Breast epithelium (tissue), 4 donors: Measurements from ENCODE around the gene PIAS3. TPM values are rescaled to one million over a fixed set of nuclear protein-coding genes. Genes with fewer than 3 reads are reported as not detected.
A peak's percentile ranks its signal among the peaks of the same experiment; 100 is the strongest.

Source experiments
- DNase-seq, 2 donors: peaks; one replicate each; pipeline ENCODE4 v3.0.0-alpha.2; 2019; ENCODE audit warnings: low spot score in 2 of 2
- H3K27ac ChIP-seq, 2 donors: fragments of 200-600 bp; sonication (generic) in 1 of 2; one replicate each; pipeline ENCODE4 v1.5.1; 2016 to 2019; ENCODE audit warnings: mild to moderate bottlenecking in 1 of 2
- H3K27me3 ChIP-seq, 2 donors: fragments of 200-600 bp; sonication (generic) in 1 of 2; one replicate each; pipeline versions ENCODE4 v1.5.1 to v1.6.0; 2017 to 2019; ENCODE audit warnings: control low read depth in 1 of 2, mild to moderate bottlenecking in 1 of 2
- H3K36me3 ChIP-seq: fragments of 200-600 bp; one replicate; pipeline ENCODE4 v1.5.1; 2019
- H3K4me1 ChIP-seq, 2 donors: fragments of 200-600 bp; sonication (generic); one replicate each; pipeline ENCODE4 v1.5.1; 2016 to 2019; ENCODE audit warnings: control low read depth in 1 of 2
- H3K4me3 ChIP-seq, 3 donors: fragments of 200-600 bp; sonication (generic); 1 replicate in 2 of 3; 2 replicates in 1 of 3; pipeline ENCODE4 v1.5.1; 2016 to 2019; ENCODE audit warnings: mild to moderate bottlenecking in 3 of 3, moderate library complexity in 2 of 3
- H3K9me3 ChIP-seq, 2 donors: fragments of 200-600 bp; sonication (generic) in 1 of 2; one replicate each; pipeline ENCODE4 v1.5.1; 2016 to 2019; ENCODE audit warnings: control low read depth in 1 of 2
- POLR2A ChIP-seq: fragments of 450-650 bp; IDR thresholded peaks from one replicate; pipeline ENCODE4 v1.6.1; 2016; ENCODE audit warnings: antibody characterized with exemption, mild to moderate bottlenecking, moderate library complexity
- POLR2AphosphoS5 ChIP-seq, 3 donors: sonication (generic); formaldehyde crosslinking; IDR thresholded peaks; one replicate each; pipeline ENCODE4 v1.6.1; 2017; ENCODE audit warnings: antibody characterized with exemption in 3 of 3
- intact Hi-C: fragments of 100-400 bp; cut with DNase I; formaldehyde crosslinking; loops from one replicate; pipeline ENCODE4 v1.15.1; 2023; ENCODE audit warnings: low total_unique reads
- total RNA-seq, 3 donors: library from RNA; depleted of rRNA; stranded (reverse); fragments of >200 nt; gene quantifications; one replicate each; pipeline ENCODE4 v1.1.0, GENCODE V29; 2016
- TF ChIP-seq, protein P1 (sequence below), 3 donors: fragments of 450-650 bp; IDR thresholded peaks; one replicate each; pipeline ENCODE4 v1.5.1; 2016 to 2017; ENCODE audit warnings: antibody characterized with exemption in 3 of 3, mild to moderate bottlenecking in 3 of 3, moderate library complexity in 3 of 3

The PIAS3 gene
- total RNA-seq, 3 donors from 2014 or later, result 14.1 to 53.3 (median 31.8) TPM

DNA sequence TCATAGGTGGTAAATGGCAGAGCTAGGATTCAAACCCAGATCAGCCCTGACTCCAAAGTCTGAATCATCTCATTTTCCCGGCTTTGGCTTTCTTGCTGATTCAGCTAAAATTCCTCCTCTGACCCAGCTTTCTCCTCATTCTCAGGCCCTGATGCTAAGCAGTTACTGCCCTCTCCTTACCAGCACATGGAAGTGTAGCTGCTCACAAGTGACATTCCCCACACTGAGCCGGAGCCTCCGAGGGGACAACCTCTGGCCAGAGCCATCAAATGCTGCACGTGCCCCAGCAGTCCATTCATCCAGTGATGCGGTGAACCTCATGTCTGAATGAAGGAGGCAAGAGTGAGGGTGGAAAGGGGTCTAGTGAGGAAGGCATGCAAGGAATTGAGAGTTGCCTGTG is 39.9 kb upstream of the PIAS3 start:
- intact Hi-C loops, result no loop called here
- Histone ChIP-seq H3K4me1 (peaks cover 0 to under 1% of the 10 kb centered on the region in 2 donors), H3K4me3 (no peak overlapping the region), H3K27ac (no peak overlapping the region), H3K9me3 (no peaks in the 10 kb centered on the region), H3K36me3 (no peaks in the 10 kb centered on the region), H3K27me3 (no peaks in the 10 kb centered on the region)
- DNase-seq, result no peak
- TF ChIP-seq POLR2AphosphoS5 (IDR thresholded peaks at IDR 0.05), result no peak
- TF ChIP-seq, protein P1, sequence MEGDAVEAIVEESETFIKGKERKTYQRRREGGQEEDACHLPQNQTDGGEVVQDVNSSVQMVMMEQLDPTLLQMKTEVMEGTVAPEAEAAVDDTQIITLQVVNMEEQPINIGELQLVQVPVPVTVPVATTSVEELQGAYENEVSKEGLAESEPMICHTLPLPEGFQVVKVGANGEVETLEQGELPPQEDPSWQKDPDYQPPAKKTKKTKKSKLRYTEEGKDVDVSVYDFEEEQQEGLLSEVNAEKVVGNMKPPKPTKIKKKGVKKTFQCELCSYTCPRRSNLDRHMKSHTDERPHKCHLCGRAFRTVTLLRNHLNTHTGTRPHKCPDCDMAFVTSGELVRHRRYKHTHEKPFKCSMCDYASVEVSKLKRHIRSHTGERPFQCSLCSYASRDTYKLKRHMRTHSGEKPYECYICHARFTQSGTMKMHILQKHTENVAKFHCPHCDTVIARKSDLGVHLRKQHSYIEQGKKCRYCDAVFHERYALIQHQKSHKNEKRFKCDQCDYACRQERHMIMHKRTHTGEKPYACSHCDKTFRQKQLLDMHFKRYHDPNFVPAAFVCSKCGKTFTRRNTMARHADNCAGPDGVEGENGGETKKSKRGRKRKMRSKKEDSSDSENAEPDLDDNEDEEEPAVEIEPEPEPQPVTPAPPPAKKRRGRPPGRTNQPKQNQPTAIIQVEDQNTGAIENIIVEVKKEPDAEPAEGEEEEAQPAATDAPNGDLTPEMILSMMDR (IDR thresholded peaks at IDR 0.05), result no peak
- TF ChIP-seq POLR2A, result no peak

DNA sequence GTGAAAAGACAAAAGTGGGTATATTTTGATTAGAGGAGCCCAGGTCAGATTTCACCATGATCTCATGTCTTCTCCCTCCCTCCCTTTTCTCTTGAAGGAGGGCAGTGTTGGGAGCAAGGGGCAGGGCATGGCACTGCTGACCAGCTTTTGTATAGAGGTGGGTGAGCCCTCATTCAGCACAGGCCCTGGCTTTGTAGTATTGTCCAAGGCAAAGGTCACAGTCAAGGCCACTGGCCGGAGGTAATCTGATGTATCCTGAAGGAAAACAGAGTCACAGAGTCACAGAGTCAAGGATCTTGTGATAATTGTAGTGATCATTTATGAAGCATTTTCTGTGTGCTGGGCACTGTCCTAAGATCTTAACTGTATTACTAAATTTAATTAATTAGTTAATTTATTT is 39.1 kb upstream of the PIAS3 start:
- no peak for DNase-seq
- Histone ChIP-seq H3K27me3 (no peaks in the 10 kb centered on the region), H3K9me3 (no peaks in the 10 kb centered on the region), H3K4me3 (no peak overlapping the region), H3K27ac (no peak overlapping the region), H3K36me3 (no peaks in the 10 kb centered on the region), H3K4me1 (peaks cover 1 to 8% of the 10 kb centered on the region in 2 donors)
- TF ChIP-seq, protein P1 (IDR thresholded peaks at IDR 0.05), result no peak
- TF ChIP-seq POLR2AphosphoS5 (IDR thresholded peaks at IDR 0.05), result no peak
- intact Hi-C loops, result no loop called here

DNA sequence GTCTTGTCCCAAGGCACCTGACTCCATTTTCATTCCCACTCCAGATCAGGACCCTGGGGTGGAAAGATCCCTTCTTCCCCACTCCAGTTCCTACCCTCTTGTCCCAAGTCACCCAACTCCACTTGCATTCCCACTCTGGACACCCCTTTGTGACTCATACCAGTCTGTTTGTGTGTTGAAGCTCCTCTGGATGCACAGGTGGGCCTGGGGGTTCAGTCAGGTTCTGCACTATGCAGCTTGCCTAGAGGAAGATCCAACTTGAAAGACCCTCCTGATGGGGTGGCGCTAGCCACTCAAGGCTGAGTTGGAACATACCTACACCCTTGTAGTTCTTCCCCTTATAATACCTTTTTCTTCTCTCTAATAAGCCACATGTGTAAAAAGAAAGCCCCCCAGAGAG is 36.6 kb upstream of the PIAS3 start:
- Histone ChIP-seq H3K36me3 (no peaks in the 10 kb centered on the region), H3K4me1 (peaks cover 7 to 24% of the 10 kb centered on the region in 2 donors), H3K27ac (peak overlapping the region in 1 of 2 donors; percentile 23), H3K9me3 (no peaks in the 10 kb centered on the region), H3K4me3 (no peak overlapping the region), H3K27me3 (no peaks in the 10 kb centered on the region)
- DNase-seq, result no peak
- intact Hi-C loops, result no loop called here
- no peak for TF ChIP-seq POLR2A
- TF ChIP-seq, protein P1 (IDR thresholded peaks at IDR 0.05), result no peak
- no peak for TF ChIP-seq POLR2AphosphoS5 (IDR thresholded peaks at IDR 0.05)

DNA sequence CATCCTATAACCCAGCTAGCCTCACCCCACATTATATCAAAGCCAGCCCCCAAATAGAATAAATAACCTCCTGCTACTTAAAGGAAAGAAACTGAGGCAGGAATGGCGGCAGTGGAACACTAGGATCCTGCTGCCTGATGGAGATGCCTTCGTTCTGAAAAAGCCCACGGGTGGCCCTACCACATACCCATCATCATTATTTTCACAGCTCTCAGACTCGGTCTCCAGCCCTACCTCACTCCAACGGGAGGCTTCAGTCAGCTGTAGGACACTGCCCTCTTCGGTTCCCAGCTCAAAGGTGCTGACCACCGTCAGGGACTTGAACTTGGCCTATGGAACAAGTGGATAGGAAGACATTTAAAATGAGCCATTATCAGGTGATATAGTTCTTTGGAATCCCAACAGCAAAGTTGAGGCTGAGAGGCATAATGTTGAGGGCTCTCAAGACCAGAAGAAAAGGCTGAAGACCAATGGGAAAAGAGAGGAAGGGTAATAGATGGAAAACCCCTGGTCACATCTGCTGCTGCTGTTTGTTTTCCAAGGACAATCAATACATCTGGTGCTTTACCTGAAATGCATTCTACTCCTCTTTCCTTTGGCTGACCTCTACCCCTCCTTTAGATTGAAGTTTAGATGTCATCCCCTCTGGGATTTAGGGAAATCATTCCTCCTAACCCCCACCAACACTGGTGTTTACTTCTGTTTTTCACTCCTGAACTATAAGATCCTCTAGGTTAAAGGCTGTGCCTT is 34.6 kb upstream of the PIAS3 start:
- no peak for TF ChIP-seq POLR2AphosphoS5 (IDR thresholded peaks at IDR 0.05)
- TF ChIP-seq, protein P1 (IDR thresholded peaks at IDR 0.05), result no peak
- TF ChIP-seq POLR2A, result no peak
- intact Hi-C loops, result no loop called here
- H3K4me3 ChIP-seq, result no peak overlapping the region
- H3K27ac ChIP-seq, result peak overlapping the region; percentile 96 to 98
- H3K9me3 ChIP-seq, result no peaks in the 10 kb centered on the region
- H3K27me3 ChIP-seq, result no peaks in the 10 kb centered on the region
- H3K36me3 ChIP-seq, result no peaks in the 10 kb centered on the region
- no peak for DNase-seq
- H3K4me1 ChIP-seq, result peaks cover 7 to 35% of the 10 kb centered on the region in 2 donors

DNA sequence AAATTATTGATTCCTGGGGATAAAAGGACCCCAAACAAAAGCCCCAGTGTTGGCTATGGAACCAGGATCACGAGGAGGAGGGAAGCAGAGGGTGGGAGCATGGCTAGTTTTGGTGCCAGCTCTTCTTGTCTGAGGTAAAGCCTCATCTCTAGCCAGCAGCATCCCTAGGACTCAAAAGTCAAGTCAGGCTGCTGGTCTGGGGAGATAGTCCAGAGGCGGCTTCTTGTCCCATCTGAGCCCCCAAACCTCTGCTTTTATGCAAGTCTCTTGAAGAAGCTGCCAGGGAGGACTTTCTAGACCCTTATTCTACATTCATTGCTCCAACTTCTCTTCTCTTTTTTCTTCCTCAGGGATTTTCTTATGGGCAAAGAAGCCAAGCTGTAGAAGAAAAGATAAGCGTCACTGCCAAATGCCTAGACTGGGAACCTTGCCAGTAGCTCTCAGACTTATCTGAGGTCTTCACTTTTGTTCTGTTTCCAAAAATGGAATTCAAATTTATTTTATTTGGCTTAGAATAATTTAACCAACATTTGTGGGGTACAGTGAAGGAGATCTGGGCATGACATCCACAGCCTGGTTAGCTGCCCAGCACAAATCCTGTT is 33.7 kb upstream of the PIAS3 start:
- intact Hi-C loops, result no loop called here
- TF ChIP-seq, protein P1 (IDR thresholded peaks at IDR 0.05), result no peak
- no peak for TF ChIP-seq POLR2AphosphoS5 (IDR thresholded peaks at IDR 0.05)
- TF ChIP-seq POLR2A, result no peak
- H3K4me1 ChIP-seq, result peaks cover 7 to 35% of the 10 kb centered on the region in 2 donors
- DNase-seq, result peak in 1 of 2 donors; percentile 58
- no peaks in the 10 kb centered on the region for H3K27me3 ChIP-seq
- peak overlapping the region in 2 of 3 donors; percentile 19 to 55 for H3K4me3 ChIP-seq
- H3K27ac ChIP-seq, result peak overlapping the region; percentile 96 to 98
- no peaks in the 10 kb centered on the region for H3K9me3 ChIP-seq
- H3K36me3 ChIP-seq, result no peaks in the 10 kb centered on the region
